Measurements from ENCODE around the gene TGFBR3. TPM values are rescaled to one million over a fixed set of nuclear protein-coding genes. Genes with fewer than 3 reads are reported as not detected.
A peak's percentile ranks its signal among the peaks of the same experiment; 100 is the strongest.

The TGFBR3 gene
- total and polyA plus RNA-seq, 9 of the 15 experiments (the other 6 are each of a cell fraction or from before 2014, with no cell fraction given) = 3.6 to 32.4 (median 15.6) TPM

- TF ChIP-seq TSHZ1 (CRISPR knock-in tag; IDR thresholded peaks at IDR 0.05) (no peak), ELF2 (CRISPR knock-in tag; IDR thresholded peaks at IDR 0.05) (no peak), NUFIP1 (IDR thresholded peaks at IDR 0.05; ENCODE audit: partially characterized antibody) (no peak), BACH1 (tag; IDR thresholded peaks at IDR 0.05) (peak; percentile 62), ARNT (IDR thresholded peaks at IDR 0.05) (peak; percentile 83 to 84; a peak in 3 of 4 replicates), BRD4 (IDR thresholded peaks at IDR 0.05) (peak; percentile 19; the same call in 1 of the 2 replicates), CBFA2T3 (IDR thresholded peaks at IDR 0.05) (peak; percentile 96), RUNX1 (IDR thresholded peaks at IDR 0.05; ENCODE audit: low read depth) (peak; percentile 79; the same call in 1 of the 2 replicates), PTRF (tag; IDR thresholded peaks at IDR 0.05) (no peak), ELK3 (CRISPR knock-in tag; IDR thresholded peaks at IDR 0.05) (no peak), TFE3 (CRISPR knock-in tag; IDR thresholded peaks at IDR 0.05) (no peak), TBL1XR1 (IDR thresholded peaks at IDR 0.05; ENCODE audit: low read length in 2 of 2) (peak; percentile 71 to 90), DLX4 (CRISPR knock-in tag; IDR thresholded peaks at IDR 0.05) (no peak), HDAC2 (IDR thresholded peaks at IDR 0.05) (peak; percentile 93), CBX1 (IDR thresholded peaks at IDR 0.05; ENCODE audit: low read depth) (no peak), ZNF41 (CRISPR knock-in tag; conservative IDR thresholded peaks at IDR 0.05) (no peak), HMGN3 (IDR thresholded peaks at IDR 0.05; ENCODE audit: borderline replicate concordance, extremely low read depth, insufficient read length, low read depth, low read length) (peak; percentile 87), CHCHD3 (CRISPR knock-in tag; IDR thresholded peaks at IDR 0.05) (no peak), BHLHE40 (IDR thresholded peaks at IDR 0.05; ENCODE audit: low read length) (peak; percentile 74), XRCC5 (IDR thresholded peaks at IDR 0.05; ENCODE audit: low read depth, low read length) (peak; percentile 77; the same call in 1 of the 2 replicates), E2F6 (IDR thresholded peaks at IDR 0.05; ENCODE audit: borderline replicate concordance in 1 of 2, extremely low read depth in 1 of 2, insufficient read depth in 1 of 2, insufficient read length in 1 of 2, low read depth in 1 of 2, low read length in 1 of 2, poor library complexity in 1 of 2, severe bottlenecking in 1 of 2) (peak in 1 of 2 experiments; percentile 55)
Observed at GRCh38 chr1:91732291-91733107, 153.5 kb downstream of the TGFBR3 start (continued).
